GM19238 (cell line): Measurements from ENCODE around the gene TBXA2R.
"Not testable (repeated sequence)": the region's sequence is repeated elsewhere in the genome, so short reads cannot be mapped to it uniquely, and the experiment has no call there.

Experiments
- DNase-seq: peaks from one replicate; pipeline ENCODE4 v3.0.0; 2011; ENCODE audit warnings: low spot score; ENCODE audit not compliant: insufficient read length

The TBXA2R gene

GRCh38 chr19:3639479-3639878, 32.8 kb upstream of the TBXA2R start:
- no peak for DNase-seq

- no peak for DNase-seq
Measured at GRCh38 chr19:3638208-3639193, 31.8 kb upstream of the TBXA2R start.

- no peak for DNase-seq
Measured at GRCh38 chr19:3637621-3638020, 30.9 kb upstream of the TBXA2R start.

GRCh38 chr19:3636962-3637361, 30.3 kb upstream of the TBXA2R start:
- no peak for DNase-seq

- DNase-seq = no peak
Measured at GRCh38 chr19:3636506-3636905, 29.8 kb upstream of the TBXA2R start.

GRCh38 chr19:3634496-3635045, 27.9 kb upstream of the TBXA2R start:
- no peak for DNase-seq

GRCh38 chr19:3633559-3633988, 26.9 kb upstream of the TBXA2R start:
- no peak for DNase-seq

- no peak for DNase-seq
Measured at GRCh38 chr19:3632739-3633558, 26.3 kb upstream of the TBXA2R start.

- no peak for DNase-seq
Measured at GRCh38 chr19:3632098-3632497, 25.4 kb upstream of the TBXA2R start.

GRCh38 chr19:3631053-3631861, 24.6 kb upstream of the TBXA2R start:
- no peak for DNase-seq

GRCh38 chr19:3628766-3629165, 22.1 kb upstream of the TBXA2R start:
- DNase-seq = not testable (repeated sequence)

- DNase-seq = no peak
Measured at GRCh38 chr19:3627351-3627723, 20.7 kb upstream of the TBXA2R start.

GRCh38 chr19:3626473-3627350, 20.0 kb upstream of the TBXA2R start, which contains the start of gene CACTIN:
TSS of gene CACTIN (minus strand) at chr19:3626790. CDS start at chr19:3626762, 28 bp downstream.
- peak; percentile 100 for DNase-seq

- DNase-seq = no peak
Measured at GRCh38 chr19:3625996-3626472, 19.4 kb upstream of the TBXA2R start.

GRCh38 chr19:3623716-3624115, 17.0 kb upstream of the TBXA2R start:
- DNase-seq = no peak

GRCh38 chr19:3622224-3622623, 15.5 kb upstream of the TBXA2R start:
- DNase-seq = no peak

GRCh38 chr19:3621689-3622088, 15.0 kb upstream of the TBXA2R start:
- no peak for DNase-seq

GRCh38 chr19:3620817-3621547, 14.3 kb upstream of the TBXA2R start:
- DNase-seq = no peak

- no peak for DNase-seq
Measured at GRCh38 chr19:3620145-3620816, 13.6 kb upstream of the TBXA2R start.
